Progenitor cell of endocrine pancreas (in vitro differentiated cells): Measurements from ENCODE around the gene KAZN. TPM values are rescaled to one million over a fixed set of nuclear protein-coding genes. Genes with fewer than 3 reads are reported as not detected.

ENCODE experiments used
- DNase-seq: peaks from one replicate; pipeline ENCODE4 v3.0.0; 2021; ENCODE audit warnings: low spot score; ENCODE audit not compliant: unreplicated experiment
- H3K27ac Mint-ChIP-seq: 2 replicates; pipeline ENCODE4 v1.8.0; 2021; ENCODE audit warnings: mild to moderate bottlenecking, moderate library complexity, mixed read lengths
- H3K27me3 Mint-ChIP-seq: 2 replicates; pipeline ENCODE4 v1.8.0; 2021; ENCODE audit warnings: mixed read lengths
- H3K36me3 Mint-ChIP-seq: 2 replicates; pipeline ENCODE4 v1.8.0; 2022; ENCODE audit warnings: mixed read lengths; ENCODE audit not compliant: insufficient read depth
- H3K4me1 Mint-ChIP-seq: 2 replicates; pipeline ENCODE4 v1.8.0; 2021; ENCODE audit warnings: low read depth, mixed read lengths
- H3K4me3 Mint-ChIP-seq: 2 replicates; pipeline ENCODE4 v1.8.0; 2021; ENCODE audit warnings: low read depth, mild to moderate bottlenecking, moderate library complexity, mixed read lengths
- H3K9me3 Mint-ChIP-seq: 2 replicates; pipeline ENCODE4 v1.8.0; 2021; ENCODE audit warnings: low read depth, mixed read lengths
- total RNA-seq: library from RNA; stranded (reverse); gene quantifications from 2 replicates; pipeline ENCODE4 v1.2.1, GENCODE V29; 2021
- TF ChIP-seq, protein P1 (sequence below): fragments of 200-600 bp; sonication (generic); IDR thresholded peaks from one replicate; pipeline ENCODE4 v1.5.0; 2021; ENCODE audit warnings: antibody characterized with exemption, mild to moderate bottlenecking; ENCODE audit not compliant: unreplicated experiment

The KAZN gene
- total RNA-seq, 1 donor from 2014 or later = 12.9 TPM

DNA sequence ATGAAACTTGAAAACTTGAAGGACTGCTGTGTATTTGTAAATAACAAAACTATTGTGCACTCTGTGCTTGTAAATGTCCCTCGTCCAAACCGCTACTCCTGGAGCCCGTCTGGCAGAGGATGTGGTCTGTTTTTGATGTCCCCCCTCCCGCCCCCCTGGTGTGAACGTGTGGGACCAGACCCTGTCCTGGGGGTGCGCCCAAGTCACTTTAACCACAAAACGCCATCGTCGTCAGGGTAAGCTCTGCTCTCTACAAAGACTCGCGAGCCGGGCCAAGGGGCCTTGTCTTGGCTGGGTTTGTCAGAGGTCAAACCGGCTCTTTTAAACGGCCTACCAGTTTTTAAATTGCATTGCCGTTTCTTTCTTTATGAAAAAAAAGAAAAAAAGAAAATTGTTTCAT lies 467.7 kb downstream of the KAZN start:
- Mint-ChIP-seq H3K4me1 (no peaks in the 10 kb centered on the region), H3K36me3 (peaks cover 9% of the 10 kb centered on the region), H3K4me3 (no peak overlapping the region), H3K9me3 (peaks cover 4% of the 10 kb centered on the region), H3K27me3 (no peaks in the 10 kb centered on the region), H3K27ac (no peak overlapping the region)
- TF ChIP-seq, protein P1, sequence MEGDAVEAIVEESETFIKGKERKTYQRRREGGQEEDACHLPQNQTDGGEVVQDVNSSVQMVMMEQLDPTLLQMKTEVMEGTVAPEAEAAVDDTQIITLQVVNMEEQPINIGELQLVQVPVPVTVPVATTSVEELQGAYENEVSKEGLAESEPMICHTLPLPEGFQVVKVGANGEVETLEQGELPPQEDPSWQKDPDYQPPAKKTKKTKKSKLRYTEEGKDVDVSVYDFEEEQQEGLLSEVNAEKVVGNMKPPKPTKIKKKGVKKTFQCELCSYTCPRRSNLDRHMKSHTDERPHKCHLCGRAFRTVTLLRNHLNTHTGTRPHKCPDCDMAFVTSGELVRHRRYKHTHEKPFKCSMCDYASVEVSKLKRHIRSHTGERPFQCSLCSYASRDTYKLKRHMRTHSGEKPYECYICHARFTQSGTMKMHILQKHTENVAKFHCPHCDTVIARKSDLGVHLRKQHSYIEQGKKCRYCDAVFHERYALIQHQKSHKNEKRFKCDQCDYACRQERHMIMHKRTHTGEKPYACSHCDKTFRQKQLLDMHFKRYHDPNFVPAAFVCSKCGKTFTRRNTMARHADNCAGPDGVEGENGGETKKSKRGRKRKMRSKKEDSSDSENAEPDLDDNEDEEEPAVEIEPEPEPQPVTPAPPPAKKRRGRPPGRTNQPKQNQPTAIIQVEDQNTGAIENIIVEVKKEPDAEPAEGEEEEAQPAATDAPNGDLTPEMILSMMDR = no peak
- DNase-seq = no peak

DNA sequence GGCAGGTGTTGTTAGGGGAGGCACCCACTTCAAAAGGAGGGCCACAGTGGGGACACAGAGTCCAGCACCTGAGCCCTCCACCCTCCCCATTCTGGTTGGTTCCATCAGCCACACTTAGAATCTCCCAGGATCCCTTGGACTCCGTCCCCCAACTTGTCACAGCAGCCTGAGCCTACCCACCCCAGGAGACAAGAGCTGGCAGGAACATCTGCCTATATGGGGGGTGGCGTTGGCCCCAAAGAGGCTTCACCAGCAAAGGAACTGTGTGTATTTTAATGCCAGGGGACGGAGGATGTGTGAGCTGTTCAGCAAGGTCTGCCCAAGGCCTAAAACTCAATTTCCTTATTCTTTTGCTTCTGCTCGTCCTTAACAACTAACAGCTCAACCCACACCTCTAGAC lies 468.7 kb downstream of the KAZN start:
- Mint-ChIP-seq H3K27ac (no peak overlapping the region), H3K27me3 (no peaks in the 10 kb centered on the region), H3K9me3 (peaks cover 3% of the 10 kb centered on the region), H3K4me1 (no peaks in the 10 kb centered on the region), H3K36me3 (peaks cover 9% of the 10 kb centered on the region), H3K4me3 (no peak overlapping the region)
- TF ChIP-seq, protein P1 = no peak
- no peak for DNase-seq

DNA sequence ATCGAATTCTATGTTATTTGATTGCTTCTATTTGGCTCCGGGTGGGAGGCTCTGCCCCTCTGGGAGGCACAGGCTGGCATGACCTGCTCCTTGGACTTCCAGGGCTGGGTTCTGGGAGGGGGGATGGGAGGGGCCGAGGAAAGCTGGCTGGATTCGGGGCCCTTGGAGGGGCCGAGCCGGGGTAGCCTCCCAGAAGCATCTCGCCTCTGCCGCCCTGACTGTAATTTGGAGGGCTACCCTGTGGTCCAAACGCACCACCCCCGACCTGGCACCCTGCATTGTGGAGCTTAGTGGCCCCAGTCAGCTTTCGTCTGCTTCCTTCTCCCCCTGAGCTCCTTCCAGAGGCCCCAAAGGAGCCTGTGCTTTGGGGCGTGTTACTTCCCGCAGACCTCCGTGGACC lies 469.7 kb downstream of the KAZN start:
- TF ChIP-seq, protein P1 = no peak
- Mint-ChIP-seq H3K4me3 (no peak overlapping the region), H3K27ac (no peak overlapping the region), H3K27me3 (no peaks in the 10 kb centered on the region), H3K4me1 (no peaks in the 10 kb centered on the region), H3K36me3 (peaks cover 6% of the 10 kb centered on the region), H3K9me3 (no peaks in the 10 kb centered on the region)
- DNase-seq = no peak

DNA sequence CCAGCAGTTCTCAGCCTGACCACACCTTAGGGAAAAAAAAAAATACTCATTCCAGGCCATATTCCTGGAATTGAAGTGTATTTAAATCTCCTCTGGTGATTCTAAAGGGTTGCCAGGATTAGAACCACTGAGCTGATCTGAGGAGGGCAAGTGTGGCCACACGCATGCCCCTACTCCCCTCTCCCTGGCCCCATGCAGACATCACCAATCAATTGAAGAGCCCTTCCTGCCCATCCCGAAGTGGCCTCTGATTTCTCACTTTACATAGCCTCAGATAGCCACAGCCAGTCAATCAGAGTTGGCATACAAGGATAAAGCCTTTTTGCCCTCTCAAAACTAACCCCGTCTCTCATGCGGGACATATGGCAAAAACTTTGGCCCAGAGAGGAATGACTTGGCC lies 470.5 kb downstream of the KAZN start:
- TF ChIP-seq, protein P1 = no peak
- no peak overlapping the region for H3K27ac Mint-ChIP-seq
- DNase-seq = no peak
- H3K4me3 Mint-ChIP-seq = no peak overlapping the region
- H3K36me3 Mint-ChIP-seq = peaks cover 5% of the 10 kb centered on the region
- H3K4me1 Mint-ChIP-seq = no peaks in the 10 kb centered on the region
- no peaks in the 10 kb centered on the region for H3K27me3 Mint-ChIP-seq
- no peaks in the 10 kb centered on the region for H3K9me3 Mint-ChIP-seq

DNA sequence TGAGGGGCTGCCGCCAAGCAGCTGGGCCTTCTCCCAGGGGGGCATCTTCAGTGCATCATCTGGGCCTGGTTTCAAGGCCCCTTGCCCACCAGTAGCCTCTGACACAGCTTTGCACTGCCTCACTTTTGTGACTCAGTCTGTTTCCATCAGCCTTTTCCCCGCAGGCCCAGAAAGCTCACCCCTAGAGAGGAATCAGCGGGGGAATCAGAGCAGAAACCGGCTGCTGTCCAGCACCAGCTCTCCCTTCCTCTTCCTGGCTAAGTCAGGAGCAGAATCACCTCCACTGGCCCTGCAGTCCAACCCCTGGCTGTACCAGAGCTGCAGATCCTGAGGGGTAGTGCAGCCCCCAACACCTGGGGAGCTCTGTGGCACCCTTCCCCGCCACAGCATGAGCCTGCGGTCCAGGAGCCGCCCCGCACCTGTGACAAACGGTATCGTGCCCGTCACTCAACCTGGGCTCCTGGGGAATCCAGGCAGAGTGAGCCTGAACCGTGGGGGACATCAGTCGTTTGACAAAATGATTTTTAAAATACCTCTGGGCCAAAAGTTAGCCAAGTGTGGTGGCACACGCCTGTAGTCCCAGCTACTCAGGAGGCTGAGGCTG lies 471.8 kb downstream of the KAZN start:
- H3K27ac Mint-ChIP-seq = no peak overlapping the region
- no peaks in the 10 kb centered on the region for H3K27me3 Mint-ChIP-seq
- peaks cover 5% of the 10 kb centered on the region for H3K36me3 Mint-ChIP-seq
- H3K4me1 Mint-ChIP-seq = no peaks in the 10 kb centered on the region
- TF ChIP-seq, protein P1 = no peak
- no peak overlapping the region for H3K4me3 Mint-ChIP-seq
- DNase-seq = no peak
- no peaks in the 10 kb centered on the region for H3K9me3 Mint-ChIP-seq
